ENCODE results near the gene FBLN5. TPM values are rescaled to one million over a fixed set of nuclear protein-coding genes. Genes with fewer than 3 reads are reported as not detected.
A peak's percentile ranks its signal among the peaks of the same experiment; 100 is the strongest.

Gene FBLN5
- total and polyA plus RNA-seq, 11 donors, result 26.0 to 129 (median 40.3) TPM

DNA sequence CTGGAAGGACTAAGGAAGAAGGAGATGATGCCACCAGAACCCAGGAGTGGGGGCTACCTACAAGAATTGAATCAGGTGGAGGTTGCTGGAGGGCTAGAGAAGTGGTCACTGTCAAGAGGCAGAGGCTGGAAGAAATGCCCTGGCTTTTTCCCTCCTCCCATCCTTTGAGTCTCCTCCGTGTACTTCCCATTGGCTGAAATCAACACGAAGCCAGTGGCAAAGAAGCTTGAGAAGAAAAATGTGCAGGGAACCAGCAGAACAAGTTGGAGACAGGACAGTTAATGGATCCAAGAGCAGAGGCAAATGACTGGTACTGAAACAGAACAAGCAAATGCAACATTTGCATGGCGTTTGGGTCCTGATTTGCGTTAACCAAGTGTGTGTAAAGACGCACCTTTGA is 9.1 kb upstream of the FBLN5 start:
- H3K27me3 ChIP-seq, result peaks cover 0 to 6% (median 0%) of the 10 kb centered on the region in 9 donors

DNA sequence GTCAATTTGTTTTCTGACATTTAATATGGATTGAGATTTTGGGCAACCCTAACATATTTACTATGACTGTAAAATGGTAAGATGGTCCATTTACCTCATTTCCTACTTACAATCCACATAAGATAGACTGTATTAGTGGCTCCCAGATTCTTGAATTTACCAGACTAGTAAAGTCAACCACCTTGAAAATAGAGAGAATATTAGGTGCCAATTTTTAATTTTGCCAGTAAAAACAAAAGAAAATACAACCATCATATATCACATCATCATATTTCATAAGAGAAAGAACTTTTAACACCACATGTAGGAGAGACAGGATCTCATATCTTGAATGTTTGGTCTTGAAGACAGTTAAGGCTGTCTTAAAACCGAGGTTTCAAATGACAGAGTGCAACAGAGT is 7.7 kb upstream of the FBLN5 start:
- peaks cover 0 to 6% (median 0%) of the 10 kb centered on the region in 9 donors for H3K27me3 ChIP-seq
- no peak for TF ChIP-seq CTCF (IDR thresholded peaks at IDR 0.05)
- TF ChIP-seq POLR2A (IDR thresholded peaks at IDR 0.05), result no peak
- WGBS, 4 donors, result 65 to 75% (median 69%) methylated on average over 1 of the region's 1 CpG

More for the DNA sequence above, 9.1 kb upstream of the FBLN5 start:
- H3K36me3 ChIP-seq, result no peaks in the 10 kb centered on the region
- WGBS, 4 donors, result 74 to 79% (median 78%) methylated on average over 5 of the region's 5 CpGs
- ATAC-seq (no peak), DNase-seq (no peak)
- no peaks in the 10 kb centered on the region for H3K4me1 ChIP-seq
- H3K27ac ChIP-seq, result no peak overlapping the region
- intact Hi-C loops (cut with DNase I), result no loop called here
- no peaks in the 10 kb centered on the region for H3K9me3 ChIP-seq
- no peak for TF ChIP-seq CTCF (IDR thresholded peaks at IDR 0.05)
- TF ChIP-seq POLR2A (IDR thresholded peaks at IDR 0.05), result no peak
- H3K4me3 ChIP-seq, result no peak overlapping the region

DNA sequence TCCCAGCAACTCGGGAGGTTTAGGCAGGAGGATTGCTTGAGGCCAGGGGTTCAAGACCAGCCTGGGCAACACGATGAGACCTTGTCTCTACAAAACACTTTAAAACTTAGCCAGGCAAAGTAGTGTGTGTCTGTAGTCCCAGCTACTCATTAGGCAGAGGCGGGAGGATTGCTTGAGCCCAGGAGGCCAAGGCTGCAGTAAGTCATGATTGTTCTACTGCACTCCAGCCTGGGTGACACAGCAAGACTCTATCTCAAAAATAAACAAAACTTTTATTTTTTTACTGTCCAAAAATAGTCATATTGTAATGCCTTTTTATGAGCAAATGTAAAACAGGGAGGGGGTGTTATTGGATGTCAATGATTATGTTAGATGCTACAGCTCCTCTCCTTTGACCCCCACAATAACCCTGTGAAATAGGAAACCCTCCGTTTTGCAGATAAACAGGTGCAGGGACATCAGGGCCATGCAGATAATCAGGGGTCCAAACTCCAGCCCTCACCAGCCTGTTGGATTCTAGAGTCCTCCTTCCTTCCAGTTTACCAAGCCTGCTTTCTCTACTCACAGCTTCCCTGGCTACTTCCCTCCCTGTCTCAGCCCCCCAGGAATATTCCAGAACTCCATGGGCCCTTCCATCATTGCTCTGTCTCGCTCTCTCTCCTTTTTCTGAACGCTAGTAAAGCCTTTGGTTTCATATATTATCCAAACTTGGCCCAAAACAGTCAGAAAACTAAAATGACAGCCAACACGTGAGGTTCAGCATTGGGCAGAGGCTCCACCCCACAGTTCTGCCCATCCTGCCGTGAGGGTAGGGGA is 5.9 kb upstream of the FBLN5 start:
- 65 to 71% (median 68%) methylated on average over 8 of the region's 8 CpGs for WGBS, 4 donors
- no peak overlapping the region for H3K27ac ChIP-seq
- TF ChIP-seq POLR2A (IDR thresholded peaks at IDR 0.05), result no peak
- TF ChIP-seq CTCF (IDR thresholded peaks at IDR 0.05), result no peak
- H3K4me3 ChIP-seq, result no peak overlapping the region
- H3K4me1 ChIP-seq, result no peaks in the 10 kb centered on the region
- H3K9me3 ChIP-seq, result no peaks in the 10 kb centered on the region
- H3K36me3 ChIP-seq, result no peaks in the 10 kb centered on the region
- peaks cover 0 to 6% (median 0%) of the 10 kb centered on the region in 9 donors for H3K27me3 ChIP-seq
- ATAC-seq, result peak in 1 of 4 donors; percentile 28
- DNase-seq, result no peak
- intact Hi-C loops (cut with DNase I), result no loop called here

More for the DNA sequence above, 7.7 kb upstream of the FBLN5 start:
- Histone ChIP-seq H3K9me3 (no peaks in the 10 kb centered on the region), H3K36me3 (no peaks in the 10 kb centered on the region), H3K27ac (no peak overlapping the region), H3K4me3 (no peak overlapping the region), H3K4me1 (no peaks in the 10 kb centered on the region)
- intact Hi-C loops (cut with DNase I), result no loop called here
- ATAC-seq, result no peak
- DNase-seq, result no peak

DNA sequence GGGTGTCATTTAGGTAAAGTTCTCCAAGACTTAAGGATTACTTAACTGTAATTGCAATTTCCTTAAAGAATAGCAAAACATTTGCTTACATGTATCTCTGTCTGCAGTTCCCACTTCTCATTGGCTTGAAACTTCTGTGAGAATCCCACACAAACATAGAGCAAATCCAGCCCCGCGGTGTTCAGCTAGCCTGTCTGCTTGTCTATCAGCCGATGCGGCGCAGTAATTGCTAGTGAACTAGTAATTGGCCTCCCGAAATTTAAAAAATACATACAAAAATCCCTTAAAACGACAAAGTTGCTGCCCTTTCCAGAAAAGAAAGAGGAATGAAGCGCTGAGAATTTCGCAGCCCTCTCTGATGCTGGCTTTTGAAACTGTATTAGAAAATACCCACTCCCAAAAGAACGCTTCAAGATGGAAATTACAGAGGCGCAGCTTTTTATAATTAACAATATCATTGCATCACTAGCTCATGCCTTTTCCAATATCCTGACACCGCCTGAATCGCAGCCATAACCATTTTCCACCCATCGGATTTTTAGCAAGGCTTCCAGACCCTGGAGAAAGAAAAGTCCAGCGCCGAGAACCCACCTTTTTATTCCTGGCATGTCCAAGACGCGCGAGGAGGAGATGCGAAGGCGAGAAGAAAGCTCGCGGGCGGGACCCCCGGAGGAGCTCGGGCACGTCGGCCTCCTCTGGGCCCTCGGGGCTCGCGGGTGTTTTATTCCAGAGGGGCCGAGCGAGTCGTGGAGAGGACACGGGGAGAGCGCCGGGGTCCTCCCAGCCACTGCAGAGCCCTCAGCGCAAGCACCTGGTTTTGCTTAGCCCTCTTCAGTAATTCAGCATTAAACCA is 646 bp downstream of the FBLN5 start:
- H3K4me1 ChIP-seq, result peaks cover 0 to 15% (median 4%) of the 10 kb centered on the region in 12 donors
- no peak for TF ChIP-seq POLR2A (IDR thresholded peaks at IDR 0.05)
- no peak for TF ChIP-seq CTCF (IDR thresholded peaks at IDR 0.05)
- DNase-seq, result peak in 1 of 5 donors; percentile 45
- WGBS, 4 donors, result 16 to 28% (median 18%) methylated on average over 24 to 38 of the region's 38 CpGs
- peak overlapping the region; percentile 17 to 83 (median 72) for H3K27ac ChIP-seq
- intact Hi-C loops (cut with DNase I), result no loop called here
- H3K36me3 ChIP-seq, result peaks cover 0 to 4% (median 0%) of the 10 kb centered on the region in 9 donors
- peak; percentile 8 to 47 (median 24) for ATAC-seq
- H3K27me3 ChIP-seq, result peaks cover 0 to 14% (median 4%) of the 10 kb centered on the region in 9 donors
- H3K4me3 ChIP-seq, result peak overlapping the region; percentile 7 to 80 (median 59)
- no peaks in the 10 kb centered on the region for H3K9me3 ChIP-seq
